ENCODE measurements around the gene CYP2C9. TPM values are rescaled to one million over a fixed set of nuclear protein-coding genes. Genes with fewer than 3 reads are reported as not detected.

CYP2C9 gene
- polyA plus RNA-seq, 1 donor, result 0.13 TPM

Other genes starting within 250 kb of the CYP2C9 start
- not detected for gene CYP2C19, start 176.0 kb upstream of the CYP2C9 start, polyA plus RNA-seq (ENCODE audit: insufficient read length)
- 0.49 TPM for gene CYP2C8, start 130.8 kb downstream of the CYP2C9 start, polyA plus RNA-seq (ENCODE audit: insufficient read length)

Measured in hindlimb muscle (tissue), 1 donor.